PC-9 (cell line): ENCODE data around the gene METTL5. TPM values are rescaled to one million over a fixed set of nuclear protein-coding genes. Genes with fewer than 3 reads are reported as not detected.
"Not testable (repeated sequence)": the region's sequence is repeated elsewhere in the genome, so short reads cannot be mapped to it uniquely, and the experiment has no call there.

Experiments used
- BruUV-seq: library from RNA; stranded (reverse); fragments of 400-500 nt; replicated peaks from 2 replicates; lab custom pipeline; 2021; lab: Mats Ljungman, UMichigan
- CTCF ChIA-PET: fragments of 300-600 bp; sonication (Branson Sonifier 250); formaldehyde crosslinking; loops from one replicate; lab custom pipeline; 2022; ENCODE audit warnings: antibody characterized with exemption; lab: Charles Lee
- POLR2A ChIA-PET: fragments of 300-600 bp; sonication (Branson Sonifier 250); formaldehyde crosslinking; loops from one replicate; lab custom pipeline; 2022; ENCODE audit warnings: antibody characterized with exemption; ENCODE audit not compliant: unreplicated experiment; lab: Charles Lee
- DNase-seq, 2 experiments: peaks; one replicate each; pipeline versions ENCODE4 v3.0.0 to v3.0.0-alpha.2; 2015 to 2022; ENCODE audit warnings: mixed read lengths in 1 of 2
- H2AFZ ChIP-seq: fragments of 200-600 bp; sonication (generic); 2 replicates; pipeline ENCODE4 v1.8.1; 2017; ENCODE audit warnings: antibody characterized with exemption
- H3F3A ChIP-seq: fragments of 200-600 bp; sonication (generic); 2 replicates; pipeline ENCODE4 v1.8.1; 2017; ENCODE audit warnings: antibody characterized with exemption, mild to moderate bottlenecking, low read depth; ENCODE audit not compliant: insufficient read depth
- H3K27ac ChIP-seq: fragments of 200-600 bp; sonication (generic); 2 replicates; pipeline ENCODE4 v1.6.1; 2016; ENCODE audit warnings: mixed run types
- H3K27me3 ChIP-seq: fragments of 200-600 bp; sonication (generic); 2 replicates; pipeline ENCODE4 v1.6.1; 2016; ENCODE audit warnings: low read depth, mixed run types; ENCODE audit not compliant: insufficient read depth
- H3K36me3 ChIP-seq: fragments of 200-600 bp; sonication (generic); 2 replicates; pipeline ENCODE4 v1.6.1; 2016; ENCODE audit warnings: low read depth, mixed run types
- H3K4me1 ChIP-seq: fragments of 200-600 bp; sonication (generic); replicated peaks from 2 replicates; pipeline ENCODE4 v1.6.1; 2016; ENCODE audit warnings: mixed run types; ENCODE audit not compliant: insufficient read depth
- H3K4me2 ChIP-seq: fragments of 200-600 bp; sonication (generic); 2 replicates; pipeline ENCODE4 v1.6.1; 2017; ENCODE audit warnings: mixed run types
- H3K4me3 ChIP-seq: fragments of 200-600 bp; sonication (generic); 2 replicates; pipeline ENCODE4 v1.6.1; 2016; ENCODE audit warnings: mixed run types
- H3K79me2 ChIP-seq: fragments of 200-600 bp; sonication (generic); 2 replicates; pipeline ENCODE4 v1.6.1; 2017; ENCODE audit warnings: low read depth, mixed run types
- H3K9me2 ChIP-seq: fragments of 200-600 bp; sonication (generic); 2 replicates; pipeline ENCODE4 v1.8.1; 2017; ENCODE audit warnings: mild to moderate bottlenecking; ENCODE audit not compliant: insufficient read depth
- H3K9me3 ChIP-seq: fragments of 200-600 bp; sonication (generic); 2 replicates; pipeline ENCODE4 v1.8.1; 2016; ENCODE audit warnings: low read depth; ENCODE audit not compliant: insufficient read depth
- H4K20me1 ChIP-seq: fragments of 200-600 bp; sonication (generic); 2 replicates; pipeline ENCODE4 v1.8.1; 2017; ENCODE audit not compliant: insufficient read depth
- CTCF ChIP-seq: fragments of 200-600 bp; sonication (generic); conservative IDR thresholded peaks from 2 replicates; pipeline ENCODE4 v1.6.1; 2017; ENCODE audit warnings: mixed run types, antibody characterized with exemption, mild to moderate bottlenecking, moderate library complexity
- EZH2 ChIP-seq: fragments of 200-600 bp; sonication (generic); IDR thresholded peaks from 2 replicates; pipeline ENCODE4 v1.8.0; 2017; ENCODE audit warnings: antibody characterized with exemption, low read depth
- intact Hi-C: fragments of 100-400 bp; cut with micrococcal nuclease; formaldehyde crosslinking; loops from one replicate; pipeline ENCODE4 v1.10.0; 2022; ENCODE audit not compliant: unreplicated experiment
- total RNA-seq: library from RNA; stranded (reverse); gene quantifications from 2 replicates; pipeline ENCODE4 v1.2.3, GENCODE V29; 2021

METTL5 gene
- total RNA-seq, 1 experiment from 2014 or later, result 51.1 TPM

- Histone ChIP-seq H3K27ac (no peak overlapping the region), H3K9me2 (no peaks in the 10 kb centered on the region), H3K4me2 (no peak overlapping the region), H3F3A (no peaks in the 10 kb centered on the region), H3K4me1 (no peaks in the 10 kb centered on the region), H3K4me3 (no peak overlapping the region), H3K79me2 (no peaks in the 10 kb centered on the region; the same call in 1 of the 2 replicates), H3K9me3 (no peaks in the 10 kb centered on the region), H3K27me3 (no peaks in the 10 kb centered on the region), H3K36me3 (no peaks in the 10 kb centered on the region), H2AFZ (no peak overlapping the region), H4K20me1 (no peaks in the 10 kb centered on the region)
- TF ChIP-seq CTCF, result no peak
- no peak for TF ChIP-seq EZH2
- POLR2A ChIA-PET, result interaction anchor here (0.6 kb wide), 1 partner anchor 1090 kb away, joined by 4 read pairs; no protein-coding TSS in a partner anchor
- no peak for DNase-seq
- no TSS peak for BruUV-seq
- CTCF ChIA-PET, result no interaction called here
- intact Hi-C loops, result no loop called here
Measured at GRCh38 chr2:169868951-169869350, 44.2 kb upstream of the METTL5 start.

DNA sequence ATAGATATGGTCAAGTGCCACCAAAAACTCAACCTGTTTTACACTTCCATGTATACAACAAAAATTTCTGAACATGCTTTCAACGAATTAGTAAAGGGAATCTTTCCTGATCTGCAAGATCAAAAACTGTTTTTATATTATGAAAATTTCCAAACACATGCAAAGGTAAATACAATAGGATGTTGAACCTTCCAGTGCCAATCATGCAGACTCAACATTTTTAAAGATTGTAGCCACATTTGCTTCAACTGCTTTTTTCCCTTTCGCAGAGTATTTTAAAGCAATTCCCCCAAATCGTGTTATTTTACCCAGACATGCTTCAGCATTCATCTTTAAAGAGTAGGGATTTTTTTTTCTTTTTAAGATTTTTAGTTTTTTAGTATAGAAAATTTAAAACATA, 42.9 kb upstream of the METTL5 start:
- no peak for DNase-seq
- Histone ChIP-seq H3K36me3 (no peaks in the 10 kb centered on the region), H4K20me1 (no peaks in the 10 kb centered on the region), H3K9me3 (no peaks in the 10 kb centered on the region), H3K79me2 (no peaks in the 10 kb centered on the region; the same call in 1 of the 2 replicates), H3F3A (no peaks in the 10 kb centered on the region), H3K9me2 (no peaks in the 10 kb centered on the region), H3K27me3 (no peaks in the 10 kb centered on the region), H3K27ac (no peak overlapping the region), H3K4me1 (no peaks in the 10 kb centered on the region), H2AFZ (no peak overlapping the region), H3K4me2 (no peak overlapping the region), H3K4me3 (no peak overlapping the region)
- ChIA-PET POLR2A (no interaction called here), CTCF (no interaction called here)
- TF ChIP-seq EZH2 (no peak), CTCF (no peak)
- no TSS peak for BruUV-seq
- intact Hi-C loops, result no loop called here

DNA sequence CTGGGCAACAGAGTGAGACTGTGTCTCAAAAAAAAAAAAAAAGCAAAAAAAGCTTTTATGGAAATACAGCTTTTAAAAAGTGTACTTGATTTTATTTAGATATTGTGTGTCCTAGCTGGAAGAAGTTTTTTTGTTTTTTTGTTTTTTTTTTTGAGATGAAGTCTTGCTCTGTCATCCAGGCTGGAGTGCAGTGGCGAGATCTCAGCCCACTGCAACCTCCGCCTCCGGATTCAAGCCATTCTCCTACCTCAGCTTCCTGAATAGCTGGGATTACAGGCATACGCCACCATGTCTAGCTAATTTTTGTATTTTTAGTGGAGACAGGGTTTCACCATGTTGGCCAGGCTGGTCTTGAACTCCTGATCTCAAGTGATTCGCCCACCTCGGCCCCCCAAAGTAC, 41.5 kb upstream of the METTL5 start:
- H4K20me1 ChIP-seq, H2AFZ ChIP-seq, H3K9me2 ChIP-seq, H3F3A ChIP-seq, H3K27me3 ChIP-seq, CTCF ChIA-PET, DNase-seq, BruUV-seq, H3K27ac ChIP-seq, intact Hi-C loops, H3K79me2 ChIP-seq, H3K4me1 ChIP-seq, H3K9me3 ChIP-seq, H3K4me2 ChIP-seq, H3K36me3 ChIP-seq, POLR2A ChIA-PET, H3K4me3 ChIP-seq: not testable (repeated sequence)

- POLR2A ChIA-PET, result no interaction called here
- no peak overlapping the region for H3K4me2 ChIP-seq
- no peak overlapping the region for H3K4me3 ChIP-seq
- no peak for TF ChIP-seq CTCF
- TF ChIP-seq EZH2, result no peak
- H3K79me2 ChIP-seq, result no peaks in the 10 kb centered on the region; the same call in 1 of the 2 replicates
- H3K27me3 ChIP-seq, result no peaks in the 10 kb centered on the region
- no peak overlapping the region for H2AFZ ChIP-seq
- no peaks in the 10 kb centered on the region for H3K9me2 ChIP-seq
- DNase-seq, result no peak
- no TSS peak for BruUV-seq
- H3K36me3 ChIP-seq, result no peaks in the 10 kb centered on the region
- H4K20me1 ChIP-seq, result no peaks in the 10 kb centered on the region
- intact Hi-C loops, result no loop called here
- CTCF ChIA-PET, result no interaction called here
- no peaks in the 10 kb centered on the region for H3K4me1 ChIP-seq
- no peak overlapping the region for H3K27ac ChIP-seq
- H3F3A ChIP-seq, result no peaks in the 10 kb centered on the region
- no peaks in the 10 kb centered on the region for H3K9me3 ChIP-seq
Measured at GRCh38 chr2:169865492-169865891, 40.8 kb upstream of the METTL5 start.
